K562 (cell line): Measurements from ENCODE around the gene APLF. TPM values are rescaled to one million over a fixed set of nuclear protein-coding genes. Genes with fewer than 3 reads are reported as not detected.
A peak's percentile ranks its signal among the peaks of the same experiment; 100 is the strongest.

Experiments used
- ATAC-seq: fragments of 200-7000 bp; cut with Tn5 transposase; 3 replicates; pipeline ENCODE4 v1.9.1; 2020; ENCODE audit warnings: moderate library complexity
- BruUV-seq: library from RNA; stranded (reverse); fragments of 400-500 nt; replicated peaks from 2 replicates; lab custom pipeline; 2021; lab: Mats Ljungman, UMichigan
- CTCF ChIA-PET: fragments of 300-600 bp; formaldehyde crosslinking; extraction: SDS; loops from one replicate; lab custom pipeline; 2021; ENCODE audit warnings: low intra/inter-chr PET ratio; lab: Yijun Ruan, JAX
- POLR2A ChIA-PET: fragments of 300-600, 350-650 bp; sonication (Branson Sonifier 250); formaldehyde crosslinking; extraction: SDS; loops from one replicate; lab custom pipeline; 2021; ENCODE audit warnings: antibody characterized with exemption, inconsistent platforms; lab: Yijun Ruan, JAX
- DNase-seq, 4 experiments: peaks; one replicate each; pipeline versions ENCODE4 v3.0.0 to v3.0.0-alpha.2; 2011 to 2018; ENCODE audit warnings: low spot score in 3 of 4, mixed read lengths in 3 of 4; ENCODE audit errors: extremely low read depth in 1 of 4
- FAIRE-seq: peaks from 2 replicates; lab custom pipeline; 2011; peaks lifted over from hg19 to GRCh38; lab: Jason Lieb, UNC
- H2AFZ ChIP-seq: 2 replicates; pipeline ENCODE4 v1.6.0; 2011; ENCODE audit warnings: low read depth, low read length, control low read depth, inconsistent platforms
- H3K27ac ChIP-seq: fragments of 200-600 bp; 3 replicates; pipeline ENCODE4 v1.8.0; 2011; ENCODE audit warnings: low read depth, mild to moderate bottlenecking, control low read depth, inconsistent platforms, low read length, moderate library complexity, mixed read lengths; ENCODE audit errors: extremely low read depth
- H3K27me3 ChIP-seq, 2 experiments: fragments of 300-600 bp in 1 of 2; 2 replicates in 1 of 2; 3 replicates in 1 of 2; pipeline versions ENCODE4 v1.6.0 to v1.8.0; 2011; ENCODE audit warnings: inconsistent platforms in 2 of 2, low read length in 2 of 2, mild to moderate bottlenecking in 1 of 2, mixed read lengths in 1 of 2, moderate library complexity in 1 of 2; ENCODE audit not compliant: control insufficient read depth in 2 of 2, insufficient read depth in 2 of 2
- H3K36me3 ChIP-seq: fragments of 300-600 bp; 3 replicates; pipeline ENCODE4 v1.8.0; 2011; ENCODE audit warnings: mild to moderate bottlenecking, low read length, inconsistent platforms; ENCODE audit not compliant: control insufficient read depth, insufficient read depth
- H3K4me1 ChIP-seq, 2 experiments: fragments of 200-600 bp in 1 of 2; replicated peaks in 1 of 2; 2 replicates in 1 of 2; 3 replicates in 1 of 2; pipeline versions ENCODE4 v1.5.1 to v1.8.0; 2011; ENCODE audit warnings: inconsistent platforms in 2 of 2, low read length in 2 of 2, mild to moderate bottlenecking in 1 of 2, mixed read lengths in 1 of 2, moderate library complexity in 1 of 2; ENCODE audit not compliant: control insufficient read depth in 2 of 2, insufficient read depth in 2 of 2
- H3K4me2 ChIP-seq: 2 replicates; pipeline ENCODE4 v1.6.1; 2011; ENCODE audit warnings: low read length, control low read depth, inconsistent platforms, mixed read lengths; ENCODE audit not compliant: insufficient read depth
- H3K4me3 ChIP-seq: fragments of 200-600 bp; sonication (generic), shearing (Covaris generic); 2 replicates; pipeline ENCODE4 v1.5.1; 2016; ENCODE audit warnings: control low read depth, inconsistent platforms
- H3K79me2 ChIP-seq: fragments of 200-600 bp; 3 replicates; pipeline ENCODE4 v1.8.0; 2011; ENCODE audit warnings: low read length, inconsistent platforms; ENCODE audit not compliant: control insufficient read depth, insufficient read depth
- H3K9ac ChIP-seq, 2 experiments: 2 replicates each; pipeline versions ENCODE4 v1.6.0 to v1.6.1; 2011; ENCODE audit warnings: low read depth in 2 of 2, low read length in 2 of 2, control low read depth in 1 of 2, inconsistent platforms in 1 of 2, mild to moderate bottlenecking in 1 of 2, mixed read lengths in 1 of 2; ENCODE audit not compliant: insufficient read depth in 1 of 2
- H3K9me1 ChIP-seq: one replicate; pipeline ENCODE4 v1.6.0; 2011; ENCODE audit warnings: inconsistent platforms, mild to moderate bottlenecking, low read length, moderate library complexity; ENCODE audit not compliant: control insufficient read depth, insufficient read depth
- H3K9me3 ChIP-seq: replicated peaks from 2 replicates; pipeline ENCODE4 v1.5.1; 2011; ENCODE audit warnings: low read depth, low read length, inconsistent platforms; ENCODE audit not compliant: control insufficient read depth, insufficient read depth
- H4K20me1 ChIP-seq: replicated peaks from 2 replicates; pipeline ENCODE4 v1.6.1; 2011; ENCODE audit warnings: low read length, inconsistent platforms, mixed read lengths; ENCODE audit not compliant: control insufficient read depth, insufficient read depth
- MAFG ChIP-seq: fragments of 450-650 bp; conservative IDR thresholded peaks from 2 replicates; pipeline ENCODE4 v1.6.1; 2016; ENCODE audit warnings: missing genetic modification characterization, missing compliant biosample characterization
- MEF2D ChIP-seq: conservative IDR thresholded peaks from 2 replicates; pipeline ENCODE4 v1.6.1; 2016; ENCODE audit warnings: low read depth, missing genetic modification characterization, missing compliant biosample characterization
- ZBTB2 ChIP-seq: fragments of 450-650 bp; IDR thresholded peaks from 2 replicates; pipeline ENCODE4 v1.6.1; 2016; ENCODE audit warnings: antibody characterized with exemption
- ZNF316 ChIP-seq: fragments of 450-650 bp; IDR thresholded peaks from 2 replicates; pipeline ENCODE4 v1.6.1; 2016
- ZNF436 ChIP-seq: fragments of 250-450, 450-650 bp; sonication (Bioruptor Pico); formaldehyde crosslinking; IDR thresholded peaks from 2 replicates; pipeline ENCODE4 v1.7.0; 2020; ENCODE audit warnings: mild to moderate bottlenecking
- WGBS: fragments of 100-300 bp; shearing (Covaris generic); methylation state at CpG from one replicate; pipeline ENCODE4 v1.1.6; 2016; ENCODE audit warnings: low coverage, mixed read lengths; ENCODE audit not compliant: insufficient coverage; ENCODE audit errors: missing lambda C conversion rate; 5-methylcytosine and 5-hydroxymethylcytosine counted together
- in situ Hi-C: fragments of 300-500 bp; cut with MboI; formaldehyde crosslinking; loops from 4 replicates; pipeline ENCODE4 v1.15.0; 2018; ENCODE audit warnings: inconsistent platforms, mixed read lengths
- intact Hi-C: fragments of 100-400 bp; cut with micrococcal nuclease; formaldehyde crosslinking; loops from 2 replicates; pipeline ENCODE4 v1.14.2; 2022
- polyA plus RNA-seq, 8 experiments: library from polyadenylated mRNA; depleted of rRNA in 4 of 8; stranded (reverse) in 5 of 8; unstranded in 3 of 8; fragments of >200 nt; fragmentation: Nextera tagmentation in 2 of 8; fragmentation: Illumina TruSeq in 1 of 8; extraction: Ambion mirVana in 2 of 8; extraction: Trizol in 1 of 8; gene quantifications; 2 replicates each; pipeline versions ENCODE4 v1.2.1 to v1.2.3, GENCODE V29; 2011 to 2014; ENCODE audit warnings: inconsistent platforms in 1 of 8, missing spikeins in 1 of 8
- total RNA-seq, 7 experiments: library from RNA; depleted of rRNA in 6 of 7; stranded (reverse); fragments of >200 nt in 6 of 7; fragmentation: Illumina TruSeq in 2 of 7; extraction: Trizol in 2 of 7; gene quantifications; 2 replicates each; pipeline versions ENCODE4 v1.2.1 to v1.2.3, GENCODE V29; 2011 to 2021; ENCODE audit warnings: low replicate concordance in 1 of 7

The APLF gene
- total and polyA plus RNA-seq, 9 of the 15 experiments (the other 6 are each of a cell fraction or from before 2014, with no cell fraction given): 0.07 to 1.1 (median 0.71) TPM

- H3K27me3 ChIP-seq: no peaks in the 10 kb centered on the region
- H4K20me1 ChIP-seq: no peaks in the 10 kb centered on the region
- peaks cover 4 to 35% of the 10 kb centered on the region in 2 experiments; a peak in 4 of 5 replicates for H3K4me1 ChIP-seq
- no peak overlapping the region for H3K9ac ChIP-seq
- H2AFZ ChIP-seq: peak overlapping the region; percentile 56; the same call in 1 of the 2 replicates
- H3K27ac ChIP-seq: no peak overlapping the region
- POLR2A ChIA-PET: interaction anchor here (0.5 to 1.8 kb wide), 3 partner anchors 27 to 32 kb away, joined by 3 to 4 read pairs (median 4); no protein-coding TSS in a partner anchor
- H3K9me1 ChIP-seq: no peaks in the 10 kb centered on the region
- no peaks in the 10 kb centered on the region for H3K9me3 ChIP-seq
- H3K79me2 ChIP-seq: no peaks in the 10 kb centered on the region
- intact Hi-C loops: no loop called here
- FAIRE-seq (no peak), ATAC-seq (no peak), DNase-seq (no peak)
- no TSS peak for BruUV-seq
- 63% methylated on average over 2 of the region's 2 CpGs for WGBS
- no peak overlapping the region for H3K4me3 ChIP-seq
- no peaks in the 10 kb centered on the region for H3K36me3 ChIP-seq
- CTCF ChIA-PET: no interaction called here
- no peak for TF ChIP-seq ZBTB2
- 0 out of 2 replicates have a peak, but pooled peaks have one; percentile 20 for TF ChIP-seq ZNF436 (CRISPR knock-in tag)
- peak; percentile 62 for TF ChIP-seq ZNF316
- TF ChIP-seq MAFG (tag): 0 out of 2 replicates have a peak, but pooled peaks have one; percentile 14
- TF ChIP-seq MEF2D (tag): no peak
- in situ Hi-C loops: no loop called here
- no peak overlapping the region for H3K4me2 ChIP-seq
Measured at GRCh38 chr2:68562934-68563333, 95.5 kb downstream of the APLF start.
